AG20443 (cell line): ENCODE results near the gene GALNT18.
A peak's percentile ranks its signal among the peaks of the same experiment; 100 is the strongest.

Experiments
- DNase-seq: peaks from one replicate; pipeline ENCODE4 v3.0.0; 2012; ENCODE audit warnings: low spot score, mixed read lengths

Gene GALNT18

DNA sequence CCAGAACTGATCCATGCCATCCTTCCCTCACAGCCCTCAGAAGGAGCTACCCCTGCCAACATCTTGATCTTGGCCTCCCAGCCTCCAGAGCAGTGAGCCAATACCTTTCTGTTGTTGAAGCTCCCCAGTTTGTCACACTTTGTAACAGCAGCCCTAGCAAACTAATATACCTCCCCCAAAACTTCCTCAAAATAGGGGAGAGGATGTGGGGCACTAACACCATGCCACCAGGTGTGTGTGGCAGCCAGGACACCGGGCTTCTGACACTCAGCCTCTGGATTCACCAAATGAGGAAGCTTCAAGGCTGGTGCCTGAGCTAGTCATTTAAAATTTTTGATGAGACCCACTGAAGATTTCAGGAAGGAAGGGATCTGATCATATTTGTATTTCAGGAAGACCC, 353.7 kb downstream of the GALNT18 start:
- DNase-seq, result no peak

DNA sequence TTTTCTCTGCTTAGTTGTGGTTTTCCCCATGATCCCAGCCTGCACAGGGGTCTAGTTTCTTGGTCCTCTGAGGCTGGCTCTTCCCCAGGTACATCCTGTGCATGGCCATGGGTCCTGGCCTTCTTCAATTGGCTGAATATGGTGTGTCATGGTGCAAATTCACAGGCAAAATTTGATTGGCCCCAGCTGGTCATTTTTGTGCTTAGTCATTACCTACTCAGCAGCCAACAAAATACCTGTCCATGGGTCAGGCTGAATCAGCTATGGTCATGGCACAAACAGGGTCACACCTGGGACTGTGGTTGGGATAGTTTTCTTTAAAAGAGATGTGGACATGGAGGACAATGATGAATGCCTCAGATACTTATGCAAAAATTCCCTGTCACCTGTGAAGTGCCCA, 354.5 kb downstream of the GALNT18 start:
- DNase-seq, result no peak

DNA sequence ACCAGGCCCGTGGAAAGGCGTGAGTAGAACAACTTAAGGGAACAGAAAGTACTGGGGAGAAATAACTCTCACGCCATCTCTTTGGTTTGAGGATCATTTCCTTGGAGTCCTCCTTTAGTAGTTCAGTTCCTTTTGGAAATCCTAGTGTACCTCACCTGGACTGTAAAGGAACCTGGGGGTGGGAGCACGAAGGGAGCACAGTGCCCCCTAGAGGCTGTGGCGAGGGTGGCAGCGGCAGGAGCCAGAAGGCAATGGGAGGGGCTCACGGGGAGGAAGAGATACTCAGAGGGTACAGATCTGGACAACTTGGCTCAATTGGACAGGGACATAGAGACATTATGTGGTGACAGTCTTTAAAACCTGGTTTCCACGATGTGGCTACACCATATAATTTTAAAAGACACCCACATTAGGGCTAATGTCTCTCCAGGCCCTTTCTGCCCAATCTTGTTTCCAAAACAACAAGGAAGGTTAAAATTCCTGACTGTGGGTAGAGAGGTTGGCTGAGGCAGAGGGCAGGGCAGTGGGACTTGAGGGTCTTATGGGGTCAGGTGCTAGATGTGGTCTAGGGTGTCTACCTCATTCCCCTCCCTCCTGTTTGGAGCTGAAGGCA, 355.7 kb downstream of the GALNT18 start:
- peak; percentile 79 for DNase-seq

DNA sequence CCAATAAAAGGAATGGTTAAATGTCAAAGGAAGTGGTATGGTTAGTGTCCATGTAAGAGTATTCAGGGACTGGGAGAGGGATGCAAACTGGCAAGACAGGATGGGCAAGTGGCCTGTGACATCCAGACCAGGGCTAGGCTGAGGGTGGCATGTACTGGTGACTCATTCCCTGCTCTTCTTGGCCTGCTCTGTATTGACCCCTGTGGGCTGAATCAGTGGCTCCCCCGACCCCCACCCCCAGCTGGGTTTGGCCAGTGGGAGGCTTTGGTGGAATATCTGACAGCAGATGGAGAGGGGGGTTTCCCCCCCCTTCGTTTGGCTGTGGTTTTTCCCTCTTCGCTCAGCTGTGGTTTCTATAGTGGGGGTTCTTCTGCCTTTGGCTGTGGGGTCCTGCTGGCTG, 356.5 kb downstream of the GALNT18 start:
- DNase-seq, result no peak

DNA sequence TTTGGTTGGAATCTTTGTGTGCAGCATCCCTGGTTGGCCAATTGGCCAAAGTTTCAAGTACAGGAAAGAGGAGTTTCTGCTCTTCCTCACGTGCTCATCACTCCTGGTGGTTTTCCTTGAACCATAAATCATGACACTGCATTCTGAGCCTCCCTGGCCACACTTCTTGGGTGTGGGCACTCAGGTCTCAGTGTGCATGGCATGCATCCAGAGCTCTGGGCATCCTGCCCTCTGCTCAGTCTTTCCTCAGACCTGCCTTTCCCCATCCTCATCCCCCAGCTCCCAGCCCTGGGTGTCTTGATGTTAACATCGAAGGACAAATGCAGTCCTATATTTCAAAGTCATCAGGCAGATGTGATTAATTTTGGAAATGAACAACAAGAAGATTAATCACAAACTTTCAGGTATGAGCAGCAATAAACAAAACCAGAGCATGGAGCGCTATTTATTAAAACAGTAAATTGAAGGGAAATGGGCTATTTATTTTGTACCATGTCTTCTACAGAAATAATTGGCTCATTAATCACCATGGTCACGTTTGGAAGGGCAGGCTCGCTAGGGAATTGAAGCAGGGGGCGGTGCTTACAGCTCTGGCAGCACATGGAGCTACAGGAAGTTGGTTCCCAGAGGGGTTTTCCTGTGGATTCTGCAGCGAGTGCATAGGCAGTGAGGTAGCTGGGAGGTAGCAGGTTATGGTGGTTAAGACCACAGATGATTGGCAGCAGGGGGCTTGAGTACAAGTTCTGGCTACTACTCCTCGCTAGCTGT, 358.4 kb downstream of the GALNT18 start:
- no peak for DNase-seq

DNA sequence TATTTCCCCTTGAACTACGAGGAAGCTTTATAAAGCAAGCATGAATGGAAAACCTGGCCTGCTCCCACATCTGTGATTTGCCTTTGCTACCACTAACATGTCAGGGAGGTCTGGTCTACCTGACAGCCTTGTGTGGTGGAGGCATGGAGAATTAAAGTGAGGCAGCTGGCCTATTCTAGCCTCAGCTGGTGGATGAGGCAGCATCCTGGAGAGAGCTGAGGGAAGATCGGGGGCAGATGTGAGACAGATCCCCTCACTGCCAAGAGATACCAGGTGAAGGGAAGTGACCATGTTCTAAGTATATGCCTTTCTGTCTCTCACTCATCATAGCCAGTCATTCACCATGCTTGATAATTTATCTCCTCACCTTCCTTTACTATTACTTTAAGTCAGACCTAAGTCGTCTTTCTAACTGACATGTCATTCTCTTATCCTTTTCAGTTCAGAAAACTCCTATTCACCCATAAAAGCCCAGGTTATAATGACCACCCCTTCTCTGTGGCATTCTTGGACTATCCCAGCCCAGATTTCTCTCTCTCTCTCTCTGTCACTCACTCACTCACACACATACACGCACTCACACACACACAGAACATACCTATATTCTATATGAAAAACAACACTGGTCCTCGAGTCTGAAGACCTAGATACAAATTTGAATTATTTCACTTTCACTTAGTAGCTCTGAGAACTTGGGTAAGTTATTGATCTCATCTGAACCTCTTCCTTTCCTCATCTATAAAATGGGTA, 359.5 kb downstream of the GALNT18 start:
- no peak for DNase-seq

DNA sequence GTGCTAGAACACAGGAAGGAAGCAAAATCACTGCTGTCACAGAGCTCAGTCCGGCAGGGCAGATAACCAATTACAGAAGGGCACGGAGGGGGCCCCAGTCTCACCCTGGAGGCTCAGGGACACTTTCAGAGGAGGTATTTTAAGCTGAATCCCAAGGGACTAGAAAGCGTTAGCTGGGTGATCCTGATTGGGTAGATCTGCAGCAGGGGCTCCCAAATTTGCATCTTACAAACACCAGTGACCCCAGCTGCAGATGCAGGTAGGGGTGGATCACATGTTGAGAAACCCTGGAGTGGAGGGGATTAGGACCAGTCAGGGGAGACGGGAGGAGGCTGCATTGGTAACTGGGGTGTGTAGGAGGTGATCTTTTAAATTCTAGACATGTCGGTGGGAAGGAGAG, 360.2 kb downstream of the GALNT18 start:
- no peak for DNase-seq

DNA sequence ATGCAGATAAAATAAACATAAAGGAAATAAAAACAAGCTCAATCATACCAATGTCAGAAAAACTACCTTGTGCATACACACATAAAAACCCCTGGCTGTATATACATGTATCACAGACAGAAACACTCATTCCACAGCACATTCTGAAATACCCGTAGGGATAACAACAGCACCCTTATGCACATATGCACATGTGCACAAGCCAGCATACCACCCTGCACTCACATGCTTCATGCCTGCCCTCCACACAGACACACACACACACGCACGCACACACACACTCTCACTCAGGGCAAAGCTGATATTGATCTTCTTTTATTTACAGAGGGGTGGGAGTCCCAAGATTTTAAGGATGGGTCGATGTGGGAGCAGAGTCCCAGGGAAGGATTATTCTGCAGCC, 360.9 kb downstream of the GALNT18 start:
- DNase-seq, result no peak

DNA sequence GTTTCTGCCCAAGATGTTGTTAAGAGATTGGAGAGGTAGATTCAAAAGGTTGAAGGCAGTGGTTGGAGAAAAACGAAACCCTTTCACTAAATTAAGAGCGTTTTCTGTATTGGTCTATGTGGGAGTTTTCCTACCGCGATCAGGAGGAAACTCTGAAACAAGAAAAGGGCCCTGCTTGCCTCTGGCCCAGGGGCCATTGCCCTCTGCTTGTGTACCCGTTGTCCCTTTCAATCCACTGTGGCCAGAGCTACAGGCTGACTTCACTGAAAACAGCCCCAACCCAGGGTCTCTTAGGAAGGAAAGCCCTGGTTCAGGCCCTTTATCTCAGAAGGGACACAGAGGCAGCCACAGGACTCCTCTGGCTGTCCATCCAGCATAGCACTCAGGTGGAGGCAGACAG, 367.8 kb downstream of the GALNT18 start:
- no peak for DNase-seq

DNA sequence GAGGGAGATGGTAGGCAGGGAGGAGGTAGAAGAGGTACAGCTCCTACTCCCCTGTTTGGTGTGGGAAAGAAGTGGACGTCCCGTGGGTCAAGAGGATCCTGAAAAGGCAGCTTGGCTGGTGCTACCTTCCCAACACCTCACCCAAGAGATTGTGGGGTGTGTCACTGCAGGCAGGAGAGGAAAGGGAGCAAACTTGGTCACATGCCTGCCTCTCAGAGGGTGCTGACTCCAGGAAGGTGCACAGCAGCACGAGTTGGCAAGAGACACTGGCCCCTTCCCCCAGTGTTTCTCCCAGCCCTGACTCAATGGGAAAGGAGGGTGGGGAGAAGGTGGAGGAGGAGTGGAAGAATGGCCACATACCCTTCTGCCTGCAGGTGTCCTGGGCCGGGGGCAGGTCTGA, 368.3 kb downstream of the GALNT18 start:
- DNase-seq, result no peak

DNA sequence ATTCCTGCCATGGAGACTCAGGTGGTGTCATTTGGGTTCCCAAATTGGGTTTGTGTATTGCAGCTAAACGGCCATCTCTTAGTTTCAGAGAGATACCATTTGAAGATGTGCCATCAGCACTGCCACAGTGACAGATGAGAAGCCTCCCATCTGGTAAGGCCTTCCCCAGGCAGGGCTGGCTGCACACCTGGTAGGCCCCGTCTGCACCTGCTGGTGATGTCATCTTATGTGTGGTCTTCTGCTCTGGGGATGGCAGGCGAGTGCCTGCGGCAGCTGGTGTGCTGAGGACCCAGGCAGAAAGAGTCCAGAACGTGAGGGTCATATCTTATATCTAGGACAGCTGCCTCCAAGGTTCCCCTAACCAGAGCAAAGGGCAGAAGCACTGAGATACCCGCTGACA, 369.4 kb downstream of the GALNT18 start:
- DNase-seq, result no peak

DNA sequence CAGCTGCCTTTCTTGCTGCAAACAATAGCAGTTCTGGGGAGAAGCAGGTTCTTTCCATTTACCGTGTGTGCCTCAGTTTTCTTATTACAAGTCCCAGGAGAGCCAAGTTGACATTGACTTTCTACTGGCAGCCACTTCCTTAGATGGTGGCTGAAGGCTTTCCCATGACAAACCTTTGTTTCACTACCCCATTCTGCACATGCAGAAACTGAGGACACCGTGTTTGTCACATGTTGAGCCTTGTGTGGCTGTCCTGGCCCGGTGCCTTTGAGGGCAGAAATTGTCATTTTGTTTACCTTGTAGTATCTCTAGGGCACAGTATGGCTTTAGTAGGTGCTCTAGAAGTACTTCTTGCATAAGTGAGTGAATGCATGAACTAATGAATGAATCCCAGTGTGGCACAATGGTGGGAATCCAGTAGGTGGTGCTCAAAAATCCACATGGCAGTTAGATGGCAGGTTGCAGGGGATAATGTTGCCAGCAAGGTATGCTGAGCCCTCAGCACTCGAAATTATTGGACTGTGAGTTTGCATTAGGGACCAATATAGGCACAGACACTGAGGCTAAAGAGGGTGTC, 370.3 kb downstream of the GALNT18 start:
- no peak for DNase-seq

DNA sequence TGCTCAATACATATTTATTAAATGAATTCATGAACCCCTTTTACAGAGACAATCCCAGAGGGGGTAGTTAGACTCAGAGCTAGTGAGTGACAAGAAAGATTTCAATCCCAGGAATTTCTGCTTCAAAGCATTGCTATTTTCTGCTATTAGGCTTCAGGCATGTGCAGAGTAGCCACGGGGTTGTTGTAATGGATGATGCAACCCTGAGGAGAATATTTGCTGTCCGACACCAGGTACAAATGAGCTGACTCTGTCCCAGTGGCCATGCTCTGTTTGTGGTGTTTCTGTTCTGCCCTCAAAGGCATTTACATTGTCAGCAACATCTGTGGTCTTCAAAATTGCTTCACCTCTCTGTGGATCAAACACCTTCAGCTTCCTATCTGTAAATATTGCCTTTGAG, 371.3 kb downstream of the GALNT18 start:
- DNase-seq, result peak; percentile 29

DNA sequence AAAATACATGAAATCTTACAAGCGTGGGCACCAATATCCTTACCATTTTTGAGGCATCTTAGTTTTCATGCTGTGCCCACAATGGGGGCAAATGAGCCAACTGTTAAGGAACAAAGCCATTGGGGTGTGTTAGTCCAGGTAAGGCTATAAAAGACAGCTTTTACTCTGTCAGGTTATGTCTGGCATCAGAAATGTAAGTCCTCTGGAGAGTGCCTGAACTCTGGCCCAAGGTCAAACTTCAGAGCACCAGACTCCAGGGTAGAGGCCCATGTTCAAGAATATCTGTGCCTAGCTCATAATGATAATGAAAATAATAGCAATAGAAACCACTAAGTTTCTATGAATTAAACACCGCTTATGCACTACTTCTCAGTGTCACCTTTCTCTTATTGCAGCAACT, 374.2 kb downstream of the GALNT18 start:
- DNase-seq, result no peak

DNA sequence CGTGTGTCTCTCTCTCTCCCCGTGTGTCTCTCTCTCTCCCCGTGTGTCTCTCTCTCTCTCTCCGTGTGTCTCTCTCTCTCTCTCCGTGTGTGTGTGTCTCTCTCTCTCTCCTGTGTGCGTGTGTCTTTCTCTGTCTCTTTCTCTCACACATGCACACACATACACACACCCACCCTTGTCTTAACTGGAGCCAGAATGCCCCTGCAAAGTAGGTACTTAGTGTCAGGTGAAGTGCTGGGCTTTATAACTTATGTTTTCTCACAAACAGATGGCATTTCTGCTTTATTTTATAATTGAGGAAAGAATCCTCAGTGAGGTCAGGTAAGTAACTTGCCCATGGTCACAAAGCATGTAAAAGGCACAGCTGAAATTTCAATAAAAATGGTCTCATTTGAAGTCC, 374.7 kb downstream of the GALNT18 start:
- no peak for DNase-seq

DNA sequence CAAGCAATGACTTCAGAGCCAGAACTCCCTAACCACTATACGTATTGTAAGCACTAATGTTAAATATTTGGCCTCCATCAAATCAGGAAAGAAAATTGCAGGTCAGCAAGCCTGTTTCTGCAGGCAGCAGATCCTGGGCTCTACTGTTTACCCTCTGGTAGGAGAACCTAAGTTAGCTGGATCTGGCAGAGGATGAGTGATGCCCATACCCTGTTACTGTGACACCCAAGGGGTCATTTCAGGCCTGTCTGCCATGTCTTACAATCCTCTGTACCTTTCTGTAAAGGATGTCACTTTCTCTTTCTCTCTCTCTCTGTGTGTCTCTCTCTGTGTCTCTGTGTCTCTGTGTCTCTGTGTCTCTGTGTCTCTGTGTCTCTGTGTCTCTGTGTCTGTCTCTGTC, 375.6 kb downstream of the GALNT18 start:
- DNase-seq, result no peak

DNA sequence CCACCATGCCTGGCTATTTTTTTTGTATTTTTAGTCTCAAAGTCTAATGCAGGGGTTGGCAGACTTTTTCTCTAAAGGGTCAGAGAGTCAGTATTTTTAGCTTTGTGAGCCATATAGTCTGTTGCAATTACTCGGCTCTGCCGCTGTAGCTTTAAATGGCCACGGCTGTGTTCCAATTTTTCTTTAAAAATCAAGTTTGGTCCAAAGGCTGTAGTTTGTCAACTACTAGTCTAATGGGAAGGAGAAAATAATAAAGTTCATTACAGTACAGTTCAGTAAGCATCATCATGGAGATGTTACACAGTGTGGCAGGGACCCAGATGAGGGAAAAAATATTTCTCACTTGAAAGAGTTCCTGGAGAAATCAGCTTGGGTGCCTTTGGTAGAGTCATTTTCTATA, 376.4 kb downstream of the GALNT18 start:
- DNase-seq, result no peak

DNA sequence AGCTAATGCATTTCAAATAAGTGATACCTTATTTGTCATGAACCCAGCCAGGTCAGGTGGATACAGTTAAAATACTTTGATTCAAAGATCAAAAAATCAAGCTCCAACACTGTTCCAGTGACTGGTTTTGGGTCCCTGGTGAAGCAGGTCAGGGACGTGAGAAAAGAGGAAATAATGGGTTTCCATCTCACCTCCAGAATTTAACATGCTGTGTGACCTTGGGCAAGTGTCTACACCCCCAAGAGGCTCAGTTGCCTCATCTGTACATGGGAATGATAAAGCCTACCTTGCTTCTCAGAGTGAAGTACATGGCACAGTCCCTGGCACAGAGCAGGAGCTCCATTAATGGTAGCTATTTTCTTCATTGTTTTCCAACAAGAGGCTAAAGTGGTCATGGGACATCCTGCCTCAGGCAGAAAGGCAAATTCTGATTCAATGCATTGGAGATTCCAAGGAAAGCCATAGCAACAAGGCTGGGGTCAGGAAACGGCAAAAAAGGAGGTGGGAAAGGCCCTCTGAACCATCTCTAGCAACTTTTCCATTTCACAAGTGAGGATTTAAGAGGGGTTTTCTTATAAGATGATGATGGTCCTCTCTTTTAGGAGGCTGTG, 377.2 kb downstream of the GALNT18 start:
- no peak for DNase-seq

DNA sequence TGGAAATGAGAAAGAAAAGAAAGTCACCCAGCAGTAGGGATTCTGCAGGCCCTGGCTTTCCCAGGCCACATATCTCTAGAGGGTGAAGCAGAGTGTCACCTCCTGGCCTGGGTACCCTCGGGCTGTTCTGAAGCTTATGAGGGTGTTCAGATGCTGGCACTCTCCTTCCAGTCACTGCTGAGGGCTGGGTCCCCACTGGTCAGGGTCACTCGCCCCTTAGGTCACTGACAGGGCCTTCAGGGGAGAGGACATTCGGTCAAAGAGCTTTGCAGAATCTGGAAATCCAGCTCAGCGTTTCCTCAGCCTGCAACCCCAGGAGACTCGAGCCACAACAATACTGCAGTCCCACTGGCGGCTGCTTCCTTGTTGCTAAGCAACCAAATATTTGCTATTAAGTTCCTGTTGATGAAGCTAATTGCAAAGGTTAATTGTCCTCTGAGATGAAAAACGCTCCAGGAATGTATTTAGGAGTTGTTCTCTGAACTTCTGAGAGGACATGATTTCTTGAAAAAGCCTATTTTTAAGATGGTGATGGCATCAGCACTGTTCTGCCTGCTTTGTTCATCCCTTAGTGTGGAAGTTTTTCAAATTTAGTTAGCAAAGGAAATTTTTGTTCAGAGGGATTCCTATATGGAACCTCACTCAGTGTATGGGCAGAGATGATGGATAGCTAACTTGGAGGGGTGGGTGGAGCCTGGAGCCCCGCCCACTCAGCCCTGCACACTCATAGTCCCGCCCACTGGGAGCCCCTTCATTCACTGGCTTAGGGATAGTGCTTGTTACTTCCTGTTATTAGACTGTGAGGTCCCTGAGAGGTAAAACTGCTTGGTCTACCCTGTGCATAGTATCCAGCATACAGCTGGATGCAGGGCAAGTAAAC, 378.0 kb downstream of the GALNT18 start:
- DNase-seq, result peak; percentile 42

DNA sequence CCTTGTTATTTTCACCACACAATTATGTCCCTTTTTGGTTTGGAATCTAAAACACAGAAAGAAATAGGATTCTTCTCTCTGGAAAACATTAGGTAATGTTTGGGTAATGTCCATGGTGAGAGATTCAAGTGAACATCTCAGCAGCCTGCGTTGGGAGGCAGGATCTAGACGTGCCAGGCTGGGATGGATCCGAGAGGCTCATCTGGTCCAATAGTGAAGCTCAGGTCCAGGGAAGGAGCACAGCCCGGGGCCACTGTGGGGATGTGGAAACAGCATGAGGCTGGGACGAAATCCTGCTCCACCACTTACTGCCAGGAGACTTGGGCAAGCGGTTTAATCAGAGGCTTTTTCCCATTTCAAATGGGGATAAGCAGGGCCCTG, 378.6 kb downstream of the GALNT18 start:
- peak; percentile 32 for DNase-seq

DNA sequence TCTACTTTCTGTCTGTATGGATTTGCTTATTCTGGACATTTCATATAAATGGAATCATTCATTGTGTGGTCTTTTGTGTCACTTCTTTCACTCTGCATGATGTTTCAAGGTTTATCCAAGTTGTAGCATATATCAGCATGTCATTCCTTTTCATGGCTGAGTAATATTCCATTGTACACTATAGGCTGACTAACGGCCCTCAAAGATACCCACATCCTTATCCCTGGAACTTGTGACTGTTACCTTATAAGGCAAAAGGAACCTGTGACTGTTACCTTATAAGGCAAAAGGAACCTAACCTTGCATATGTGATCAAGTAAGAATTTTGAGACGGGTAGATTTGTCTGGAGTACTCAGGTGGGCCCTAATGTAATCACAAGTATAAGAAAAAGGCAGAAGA, 380.5 kb downstream of the GALNT18 start:
- no peak for DNase-seq

DNA sequence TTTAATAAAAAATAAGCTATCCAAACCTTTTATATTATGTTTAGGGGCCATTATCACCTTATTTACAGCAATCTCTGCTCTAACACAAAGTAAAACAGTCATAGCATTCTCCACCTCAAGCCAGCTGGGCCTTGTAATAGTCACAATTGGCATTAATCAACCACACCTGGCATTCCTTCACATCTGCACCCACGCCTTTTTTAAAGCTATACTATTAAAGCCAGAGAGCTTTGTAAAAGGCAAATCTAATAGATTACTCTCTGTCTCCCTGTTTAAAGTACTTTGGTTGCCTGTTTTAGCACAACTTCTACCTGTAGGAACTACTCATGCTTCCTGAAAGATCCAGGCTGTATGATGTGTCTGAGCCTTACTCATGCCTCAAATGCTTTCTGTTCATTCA, 381.8 kb downstream of the GALNT18 start:
- no peak for DNase-seq
